ENCODE measurements around the gene CIRBP. TPM values are rescaled to one million over a fixed set of nuclear protein-coding genes. Genes with fewer than 3 reads are reported as not detected.

CIRBP gene
- total and polyA plus RNA-seq, 2 donors (not counting 1 experiment from before 2014, with no cell fraction given), result 643 to 1,164 TPM

- H3K9ac ChIP-seq (ENCODE audit: low read length), result peak overlapping the region; percentile 86
- TF ChIP-seq EZH2 (IDR thresholded peaks at IDR 0.05; ENCODE audit: borderline replicate concordance, insufficient read depth, low read depth, low read length, poor library complexity, severe bottlenecking) (no peak), CTCF (IDR thresholded peaks at IDR 0.05) (no peak)
- DNase-seq (peak; percentile 86), ATAC-seq (ENCODE audit: low read depth) (no peak)
- H3K27me3 ChIP-seq (replicated peaks in 1 of 4; ENCODE audit: control extremely low read depth in 1 of 4, control insufficient read depth in 3 of 4, insufficient read depth in 4 of 4, low read length in 3 of 4), result no peaks in the 10 kb centered on the region
- H3K27ac Mint-ChIP-seq, result peak overlapping the region; percentile 92
- no peaks in the 10 kb centered on the region for H3K9me3 ChIP-seq (ENCODE audit: control extremely low read depth in 1 of 3, control insufficient read depth in 2 of 3, insufficient read depth in 1 of 3, low read length in 2 of 3)
- H3K9me3 Mint-ChIP-seq (ENCODE audit: insufficient read depth), result no peaks in the 10 kb centered on the region
- H3K27ac ChIP-seq (ENCODE audit: low read length in 2 of 2), result peak overlapping the region; percentile 74 to 89
- ChIA-PET POLR2A (interaction anchor here (1.0 to 10.7 kb wide), 4 partner anchors 9 to 15 kb away, joined by 3 to 305 read pairs (median 22); partner anchors contain the start of gene CIRBP), CTCF (interaction anchor here (2.3 to 5.8 kb wide), 2 partner anchors 14 to 16 kb away, joined by 31 to 113 read pairs; no protein-coding TSS in a partner anchor)
- peaks cover 53% of the 10 kb centered on the region for H3K79me2 ChIP-seq (ENCODE audit: control insufficient read depth, insufficient read depth, low read length)
- peaks cover 35% of the 10 kb centered on the region for H3K4me1 Mint-ChIP-seq
- H3K4me1 ChIP-seq (ENCODE audit: control insufficient read depth in 2 of 2, insufficient read depth in 2 of 2, low read length in 2 of 2), result peaks cover 33 to 56% of the 10 kb centered on the region in 2 donors
- intact Hi-C loops (cut with micrococcal nuclease), result no loop called here
- H3K4me2 ChIP-seq (replicated peaks; ENCODE audit: low read depth, low read length, poor library complexity, severe bottlenecking), result peak overlapping the region; percentile 98
- H3K36me3 ChIP-seq (replicated peaks in 1 of 2; ENCODE audit: control extremely low read depth in 1 of 2, control insufficient read depth in 1 of 2, extremely low read depth in 1 of 2, insufficient read depth in 2 of 2, low read length in 1 of 2), result peaks cover 0 to 28% of the 10 kb centered on the region in 2 experiments
- peaks cover 54% of the 10 kb centered on the region for H4K20me1 ChIP-seq (ENCODE audit: control insufficient read depth, insufficient read depth, low read length, poor library complexity, severe bottlenecking)
- WGBS (ENCODE audit: insufficient coverage), result under 1% methylated on average over 75 of the region's 90 CpGs
- no peak overlapping the region for H2AFZ ChIP-seq (ENCODE audit: insufficient read depth, low read depth, low read length, poor library complexity, severe bottlenecking)
- H3K4me3 ChIP-seq (ENCODE audit: control extremely low read depth in 1 of 5, extremely low read depth in 1 of 5, insufficient read depth in 1 of 5, low read depth in 2 of 5, low read length in 4 of 5), result peak overlapping the region; percentile 61 to 92 (median 86)
- H3K27me3 Mint-ChIP-seq, result no peaks in the 10 kb centered on the region
- peak overlapping the region; percentile 91 for H3K4me3 Mint-ChIP-seq
These were observed 18.5 kb upstream of the CIRBP start for GRCh38 chr19:1250437-1251260.
